Measurements from ENCODE around the gene EVX2. TPM values are rescaled to one million over a fixed set of nuclear protein-coding genes. Genes with fewer than 3 reads are reported as not detected.

The EVX2 gene
- polyA plus RNA-seq, 1 experiment = not detected

- no peak for DNase-seq (ENCODE audit: low read depth, low spot score)
- peaks cover 15% of the 10 kb centered on the region; the same call in 1 of the 2 replicates for H3K9me3 ChIP-seq (ENCODE audit: control insufficient read depth, insufficient read depth, low read length)
- POLR2A ChIA-PET = no interaction called here
- peaks cover 88% of the 10 kb centered on the region for H3K27me3 ChIP-seq (ENCODE audit: control insufficient read depth, insufficient read depth, low read length)
- no peak for TF ChIP-seq CTCF (IDR thresholded peaks at IDR 0.05; ENCODE audit: low read depth, low read length)
- no peak overlapping the region for H3K27ac ChIP-seq (ENCODE audit: low read depth, low read length)
- no peak overlapping the region for H3K4me3 ChIP-seq (ENCODE audit: low read depth, low read length)
- CTCF ChIA-PET = interaction anchor here (0.7 to 1.5 kb wide), 4 partner anchors 15 to 578 kb away, joined by 3 to 6 read pairs (median 6); no protein-coding TSS in a partner anchor
Observed at GRCh38 chr2:176103742-176104315, 20.1 kb upstream of the EVX2 start.

GRCh38 chr2:176103194-176103593 lies 19.4 kb upstream of the EVX2 start:
- H3K9me3 ChIP-seq (ENCODE audit: control insufficient read depth, insufficient read depth, low read length) = peaks cover 15% of the 10 kb centered on the region; the same call in 1 of the 2 replicates
- ChIA-PET CTCF (interaction anchor here (0.7 to 1.5 kb wide), 4 partner anchors 14 to 852 kb away, joined by 3 to 6 read pairs (median 4); no protein-coding TSS in a partner anchor), POLR2A (no interaction called here)
- H3K4me3 ChIP-seq (ENCODE audit: low read depth, low read length) = no peak overlapping the region
- H3K27me3 ChIP-seq (ENCODE audit: control insufficient read depth, insufficient read depth, low read length) = peaks cover 88% of the 10 kb centered on the region
- no peak for TF ChIP-seq CTCF (IDR thresholded peaks at IDR 0.05; ENCODE audit: low read depth, low read length)
- no peak overlapping the region for H3K27ac ChIP-seq (ENCODE audit: low read depth, low read length)
- no peak for DNase-seq (ENCODE audit: low read depth, low spot score)

GRCh38 chr2:176102309-176102866 lies 18.6 kb upstream of the EVX2 start:
- no peak overlapping the region for H3K4me3 ChIP-seq (ENCODE audit: low read depth, low read length)
- H3K9me3 ChIP-seq (ENCODE audit: control insufficient read depth, insufficient read depth, low read length) = peaks cover 16% of the 10 kb centered on the region; the same call in 1 of the 2 replicates
- no peak for DNase-seq (ENCODE audit: low read depth, low spot score)
- POLR2A ChIA-PET = no interaction called here
- H3K27me3 ChIP-seq (ENCODE audit: control insufficient read depth, insufficient read depth, low read length) = peaks cover 95% of the 10 kb centered on the region
- CTCF ChIA-PET = interaction anchor here (0.7 to 1.5 kb wide), 4 partner anchors 14 to 851 kb away, joined by 3 to 6 read pairs (median 4); no protein-coding TSS in a partner anchor
- H3K27ac ChIP-seq (ENCODE audit: low read depth, low read length) = no peak overlapping the region
- TF ChIP-seq CTCF (IDR thresholded peaks at IDR 0.05; ENCODE audit: low read depth, low read length) = no peak

GRCh38 chr2:176101842-176102241 lies 18.1 kb upstream of the EVX2 start:
- H3K27ac ChIP-seq (ENCODE audit: low read depth, low read length) = no peak overlapping the region
- H3K9me3 ChIP-seq (ENCODE audit: control insufficient read depth, insufficient read depth, low read length) = peaks cover 17% of the 10 kb centered on the region; the same call in 1 of the 2 replicates
- POLR2A ChIA-PET = no interaction called here
- no peak overlapping the region for H3K4me3 ChIP-seq (ENCODE audit: low read depth, low read length)
- H3K27me3 ChIP-seq (ENCODE audit: control insufficient read depth, insufficient read depth, low read length) = peaks cover 95% of the 10 kb centered on the region
- TF ChIP-seq CTCF (IDR thresholded peaks at IDR 0.05; ENCODE audit: low read depth, low read length) = no peak
- CTCF ChIA-PET = no interaction called here
- DNase-seq (ENCODE audit: low read depth, low spot score) = no peak

GRCh38 chr2:176101216-176101830 lies 17.6 kb upstream of the EVX2 start:
- ChIA-PET POLR2A (no interaction called here), CTCF (no interaction called here)
- Histone ChIP-seq H3K4me3 (ENCODE audit: low read depth, low read length) (no peak overlapping the region), H3K27ac (ENCODE audit: low read depth, low read length) (no peak overlapping the region), H3K9me3 (ENCODE audit: control insufficient read depth, insufficient read depth, low read length) (peaks cover 17% of the 10 kb centered on the region; the same call in 1 of the 2 replicates), H3K27me3 (ENCODE audit: control insufficient read depth, insufficient read depth, low read length) (peaks cover 96% of the 10 kb centered on the region)
- no peak for DNase-seq (ENCODE audit: low read depth, low spot score)
- TF ChIP-seq CTCF (IDR thresholded peaks at IDR 0.05; ENCODE audit: low read depth, low read length) = no peak
